HG03457 (cell line): Measurements from ENCODE around the gene CCDC138.

ENCODE experiments used
- ATAC-seq: cut with Tn5 transposase; IDR thresholded peaks from one replicate; pipeline ENCODE4 v1.9.1; 2021; ENCODE audit warnings: moderate number of reproducible peaks; ENCODE audit not compliant: unreplicated experiment

CCDC138 gene

DNA sequence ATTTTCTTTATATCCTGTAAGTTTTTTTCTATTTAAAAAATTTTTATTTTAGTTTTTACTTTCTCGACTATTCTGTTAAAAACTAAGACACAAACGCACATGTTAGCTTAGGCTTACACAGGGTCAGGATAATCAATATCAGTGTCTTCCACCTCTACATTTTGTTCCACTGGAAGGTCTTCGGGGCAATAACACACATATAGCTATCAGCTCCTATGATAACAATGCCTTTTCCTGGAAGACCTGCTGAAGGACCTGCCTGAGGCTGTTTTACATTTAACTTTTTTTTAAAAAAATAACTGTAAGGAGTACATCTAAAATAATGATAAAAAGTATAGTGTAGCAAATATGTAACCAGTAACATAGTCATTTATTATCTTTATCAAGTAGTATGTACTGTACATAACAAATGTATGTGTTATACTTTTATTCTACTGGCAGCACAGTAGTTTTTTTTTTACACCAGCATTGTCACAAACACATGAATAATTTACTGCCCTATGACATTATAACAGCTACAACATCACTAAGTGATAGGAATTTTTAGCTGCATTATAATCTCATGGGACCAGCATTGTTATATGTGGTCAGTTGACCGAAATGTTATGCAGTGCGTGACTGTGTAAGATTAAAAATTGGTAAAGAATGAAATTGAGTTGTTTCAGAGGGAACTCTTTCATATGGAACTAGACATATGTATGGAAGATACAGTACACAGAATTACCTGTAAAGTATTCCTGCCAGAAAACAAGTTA is 37.9 kb downstream of the CCDC138 start:
- no peak for ATAC-seq

DNA sequence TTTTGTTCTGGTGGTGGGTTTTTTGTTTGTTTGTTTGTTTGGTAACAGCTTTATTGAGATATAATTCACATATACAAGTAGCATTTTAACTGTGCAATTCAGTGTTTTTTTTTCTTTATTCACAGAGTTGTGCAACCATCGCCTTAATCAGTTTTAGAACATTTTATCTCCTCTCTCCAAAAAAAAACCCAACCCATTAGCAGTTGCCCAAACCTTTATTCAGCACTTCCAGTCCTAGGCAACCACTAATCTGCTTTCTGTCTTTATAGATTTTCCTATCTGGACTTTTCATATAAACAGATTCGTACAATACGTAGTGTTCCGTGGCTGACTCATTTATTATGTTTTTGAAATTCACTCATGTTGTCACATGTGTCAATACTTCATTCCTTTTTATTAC is 38.7 kb downstream of the CCDC138 start:
- ATAC-seq = no peak

DNA sequence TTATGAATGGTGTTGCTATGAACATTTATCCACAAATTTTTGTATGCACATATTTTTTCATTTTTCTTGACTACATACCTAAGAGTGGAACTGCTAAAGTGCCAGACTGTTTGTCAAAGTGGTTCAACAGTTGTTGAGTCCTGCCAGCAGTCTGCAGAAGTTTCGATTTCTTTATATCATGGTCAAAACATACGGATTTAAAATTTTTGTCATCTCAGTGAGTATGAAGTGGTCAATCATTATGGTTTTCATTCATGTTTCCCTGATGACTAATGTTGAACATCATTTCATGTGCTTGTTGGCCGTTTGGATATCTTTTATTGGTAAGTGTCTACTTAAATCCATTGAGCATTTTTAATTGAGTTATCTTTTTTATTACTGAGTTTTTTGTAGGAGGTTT is 39.2 kb downstream of the CCDC138 start:
- ATAC-seq = no peak

DNA sequence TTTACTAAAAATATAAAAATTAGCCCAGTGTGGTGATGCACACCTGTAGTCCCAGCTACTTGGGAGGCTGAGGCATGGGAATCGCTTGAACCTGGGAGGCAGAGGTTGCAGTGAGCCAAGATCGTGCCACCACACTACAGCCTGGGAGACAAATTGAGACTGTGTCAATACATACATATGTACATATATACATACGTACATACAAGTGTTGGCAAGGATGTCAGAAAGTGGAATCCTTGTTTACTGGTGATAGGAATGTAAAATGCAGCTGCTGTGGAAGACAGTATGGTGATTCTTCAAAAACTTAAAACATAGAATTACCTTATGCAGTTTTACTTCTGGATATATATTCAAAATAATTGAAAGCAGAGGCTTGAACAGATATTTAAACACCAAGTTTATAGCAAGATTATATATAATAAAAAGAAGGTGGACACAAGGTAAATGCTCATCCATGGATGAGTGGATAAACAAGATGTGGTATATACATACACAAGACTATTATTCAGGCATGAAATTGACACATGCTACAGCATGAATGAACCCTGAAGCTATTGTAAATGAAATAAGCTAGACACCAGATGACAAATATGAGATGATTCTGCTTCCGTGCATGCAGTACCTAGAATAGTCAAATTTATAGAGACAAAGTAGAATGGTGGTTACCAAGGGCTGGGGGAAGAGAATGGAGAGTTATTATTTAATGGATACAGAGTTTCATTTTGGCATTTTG is 43.2 kb downstream of the CCDC138 start:
- no peak for ATAC-seq

DNA sequence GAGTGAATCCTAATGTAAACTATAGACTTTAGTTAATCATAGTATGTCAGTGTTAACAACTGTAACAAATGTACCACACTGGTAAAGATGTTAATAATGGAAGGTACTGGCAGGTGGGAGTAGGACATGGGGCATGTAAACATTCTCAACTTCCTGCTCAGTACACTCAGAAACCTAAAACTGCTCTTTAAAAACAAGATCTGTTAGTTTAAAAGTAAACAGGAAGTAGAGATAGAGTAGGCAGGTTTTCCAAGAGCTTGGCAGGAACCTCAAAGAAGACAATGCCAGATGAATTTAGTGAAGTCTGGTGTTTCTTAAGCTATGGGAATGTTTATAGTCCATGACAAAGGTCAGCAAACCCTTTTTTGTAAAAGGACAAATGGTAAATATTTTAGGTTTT is 46.6 kb downstream of the CCDC138 start:
- no peak for ATAC-seq

DNA sequence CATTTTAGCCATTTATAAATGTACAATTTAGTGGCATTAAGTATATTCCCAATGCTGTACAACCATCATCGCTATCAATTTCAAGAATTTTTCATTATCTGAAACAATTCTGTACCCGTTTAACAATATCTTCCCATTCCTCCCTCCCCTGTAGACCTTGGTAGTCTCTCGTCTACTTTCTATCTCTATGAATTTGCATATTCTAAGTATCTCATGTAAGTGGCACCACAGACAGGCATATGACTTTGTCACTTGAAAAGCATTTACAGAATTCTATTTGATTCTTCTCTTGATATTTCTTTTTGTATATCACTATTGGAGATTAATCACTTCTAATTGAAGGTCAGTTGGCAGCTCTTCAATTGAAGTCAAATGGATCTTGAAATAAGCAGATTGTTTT is 48.0 kb downstream of the CCDC138 start:
- no peak for ATAC-seq

DNA sequence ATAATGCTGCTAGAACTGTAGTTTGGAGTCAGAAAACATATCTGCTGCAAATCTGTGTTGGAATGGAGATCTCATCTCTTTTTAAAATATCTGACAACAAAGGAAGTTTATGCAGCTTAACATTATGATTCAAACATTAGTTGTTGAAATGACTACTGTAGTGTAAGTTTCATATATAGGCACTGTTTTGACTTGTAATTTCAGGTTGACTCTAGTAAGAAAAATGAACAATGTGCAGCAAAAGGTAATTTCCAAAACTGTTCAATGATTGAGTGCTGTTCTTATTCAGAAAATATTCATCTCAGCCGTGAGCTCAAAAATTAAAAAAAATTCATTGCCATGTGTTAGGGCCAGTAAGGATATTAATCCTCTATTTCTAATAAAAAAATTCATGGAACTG is 48.5 kb downstream of the CCDC138 start:
- no peak for ATAC-seq

DNA sequence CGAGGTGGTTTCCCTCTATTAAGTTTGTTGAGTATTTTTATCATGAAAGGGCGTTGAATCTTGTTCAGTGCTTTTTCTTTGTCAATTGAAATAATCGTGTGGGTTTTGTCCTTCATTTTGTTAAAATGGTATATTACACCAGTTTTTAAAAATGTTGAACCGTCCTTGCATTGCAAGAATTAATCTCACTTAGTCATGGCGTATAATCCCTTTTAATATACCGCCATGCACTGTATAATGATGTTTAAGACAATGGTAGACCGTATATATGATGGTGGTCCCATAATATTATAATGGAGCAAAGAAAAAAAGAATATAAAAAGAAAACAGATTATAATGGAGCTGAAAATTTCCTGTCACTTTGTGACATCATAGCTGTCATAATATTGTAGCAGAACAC is 50.6 kb downstream of the CCDC138 start:
- no peak for ATAC-seq

DNA sequence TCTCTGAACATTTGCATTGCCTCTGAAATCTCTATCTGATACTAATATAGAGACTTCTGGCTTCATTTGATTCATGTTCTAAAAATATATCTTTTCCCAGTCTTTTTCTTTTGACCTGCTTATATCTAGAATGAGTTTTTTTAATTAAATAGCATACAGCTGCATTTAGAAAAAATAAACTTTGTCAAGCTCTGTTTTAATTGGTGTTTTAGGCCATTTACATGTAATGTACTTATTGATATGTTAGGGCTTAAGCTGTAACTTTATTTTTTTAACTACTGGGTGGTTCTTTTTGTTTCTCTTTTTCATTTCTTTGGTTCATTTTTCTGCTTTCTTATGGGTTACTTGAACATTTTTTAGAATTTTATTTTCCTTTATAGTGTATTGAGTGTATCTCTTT is 54.9 kb downstream of the CCDC138 start:
- ATAC-seq = no peak

DNA sequence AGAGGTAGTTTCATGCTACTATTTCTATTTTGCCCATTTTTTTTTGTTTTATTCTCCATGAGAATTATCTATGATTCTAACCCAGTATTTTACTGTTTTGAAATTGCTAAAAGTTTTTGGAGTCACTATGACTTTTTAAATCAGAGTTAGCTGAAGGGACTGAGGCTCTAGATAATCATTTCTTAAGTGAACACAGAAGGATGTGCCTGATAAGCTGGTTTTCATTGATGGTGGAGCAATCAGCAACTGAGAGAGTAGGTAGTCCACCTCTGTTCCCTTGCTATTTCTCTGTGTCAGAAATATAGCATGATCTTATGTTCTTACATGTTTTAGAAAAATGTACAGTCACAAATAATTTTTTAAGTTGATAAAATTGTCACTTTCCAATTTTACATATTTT is 59.4 kb downstream of the CCDC138 start:
- no peak for ATAC-seq

DNA sequence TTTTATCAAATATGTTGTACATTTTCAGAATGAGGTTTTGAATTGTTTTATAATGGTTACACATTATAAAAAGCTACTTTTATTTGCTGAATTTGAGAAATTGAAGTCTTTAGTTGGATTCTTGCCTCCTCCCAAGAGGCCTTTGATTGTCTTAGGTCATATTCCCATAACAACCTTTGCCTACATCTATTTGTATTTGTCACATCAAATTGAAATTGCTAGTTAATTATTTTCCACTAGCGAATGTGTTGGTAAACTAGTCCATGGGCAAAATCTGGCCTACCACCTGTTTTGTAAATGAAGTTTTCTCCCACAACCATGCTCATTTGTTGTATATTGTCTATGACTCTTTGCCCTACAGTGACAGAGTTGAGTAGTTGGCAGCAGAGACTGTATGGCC is 60.4 kb downstream of the CCDC138 start:
- no peak for ATAC-seq

DNA sequence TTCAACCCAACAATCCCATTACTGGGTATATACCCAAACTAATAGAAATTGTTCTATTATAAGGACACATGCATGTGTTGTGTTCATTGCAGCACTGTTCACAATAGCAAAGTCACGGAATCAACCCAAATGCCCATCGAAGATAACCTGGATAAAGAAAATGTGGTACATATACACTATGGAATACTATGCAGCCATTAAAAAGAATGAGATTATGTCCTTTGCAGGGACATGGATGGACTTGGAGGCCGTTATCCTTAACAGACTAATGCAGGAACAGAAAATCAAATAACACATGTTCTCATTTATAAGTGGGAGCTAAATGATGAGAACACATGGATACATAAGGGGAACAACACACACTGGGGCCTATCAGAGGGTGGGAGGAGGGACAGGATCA is 65.8 kb downstream of the CCDC138 start:
- no peak for ATAC-seq

DNA sequence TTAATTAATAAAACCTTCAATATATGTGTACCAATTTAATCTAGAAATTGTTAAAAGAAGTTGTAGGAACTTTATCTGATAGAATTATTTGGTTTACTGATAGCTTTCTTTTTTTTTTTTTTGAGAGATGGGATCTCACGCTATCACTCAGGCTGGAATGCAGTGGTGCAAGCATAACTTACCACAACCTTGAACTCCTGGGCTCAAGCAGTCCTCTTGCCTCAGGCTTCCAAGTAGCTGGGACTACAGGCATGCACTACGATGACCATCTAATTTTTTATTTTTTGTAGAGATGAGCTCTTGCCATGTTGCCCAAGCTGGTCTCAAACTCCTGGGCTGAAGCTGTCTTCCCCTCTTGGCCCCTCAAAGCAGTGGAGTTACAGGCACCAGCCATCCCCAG is 66.8 kb downstream of the CCDC138 start:
- no peak for ATAC-seq

DNA sequence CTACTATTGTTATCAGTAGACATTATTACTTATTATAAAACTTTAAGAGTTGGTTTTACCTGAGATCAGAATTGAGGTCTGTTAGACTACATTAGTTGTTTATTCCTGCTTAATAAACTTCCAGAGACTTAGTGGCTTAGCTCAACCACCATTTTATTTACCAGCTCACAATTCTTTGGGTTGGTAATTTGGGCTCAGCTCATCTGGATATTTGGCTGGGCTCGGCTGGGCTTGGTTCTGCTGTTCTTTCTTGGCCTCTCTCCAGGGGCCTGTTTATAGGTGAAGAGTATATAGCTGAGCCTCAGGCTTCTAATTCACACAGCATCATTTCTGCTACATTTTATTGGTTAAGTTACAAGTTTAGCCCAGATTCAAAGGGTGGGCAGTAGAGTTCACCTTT is 67.9 kb downstream of the CCDC138 start:
- ATAC-seq = no peak

DNA sequence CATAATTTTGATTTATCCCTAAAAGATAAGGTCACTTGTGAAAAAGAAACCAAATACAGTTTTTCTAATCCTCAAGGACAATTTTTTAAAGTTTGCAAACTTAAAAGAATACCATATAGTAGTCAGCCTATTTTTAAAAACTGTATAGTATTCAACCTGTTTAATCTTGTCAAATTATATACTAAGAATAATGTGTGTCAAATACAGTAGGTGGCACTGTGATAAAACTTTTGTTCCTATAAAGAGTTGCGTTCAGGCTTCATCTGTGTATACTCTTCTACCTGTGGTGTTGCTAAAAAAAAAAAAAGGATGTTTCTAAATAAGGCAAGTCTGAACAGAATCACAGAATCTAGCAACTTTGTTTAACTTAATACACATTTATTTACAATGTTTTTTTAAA is 68.6 kb downstream of the CCDC138 start:
- ATAC-seq = no peak

DNA sequence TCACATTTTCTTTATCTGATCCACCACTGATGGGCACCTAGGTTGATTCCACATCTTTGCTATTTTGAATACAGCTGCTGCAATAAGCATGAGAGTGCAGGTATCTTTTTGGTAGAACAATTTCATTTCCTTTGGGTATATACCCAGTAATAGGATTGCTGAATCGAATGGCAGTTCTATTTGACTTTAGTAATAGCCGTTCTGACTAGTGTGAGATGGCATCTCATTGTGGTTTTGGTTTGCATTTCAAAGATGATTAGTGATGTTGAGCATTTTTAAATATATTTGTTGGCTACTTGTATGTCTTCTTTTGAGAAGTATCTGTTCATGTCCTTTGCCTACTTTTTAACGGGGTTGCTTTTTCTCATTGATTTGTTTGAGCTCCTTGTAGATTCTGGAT is 72.3 kb downstream of the CCDC138 start:
- ATAC-seq = no peak

DNA sequence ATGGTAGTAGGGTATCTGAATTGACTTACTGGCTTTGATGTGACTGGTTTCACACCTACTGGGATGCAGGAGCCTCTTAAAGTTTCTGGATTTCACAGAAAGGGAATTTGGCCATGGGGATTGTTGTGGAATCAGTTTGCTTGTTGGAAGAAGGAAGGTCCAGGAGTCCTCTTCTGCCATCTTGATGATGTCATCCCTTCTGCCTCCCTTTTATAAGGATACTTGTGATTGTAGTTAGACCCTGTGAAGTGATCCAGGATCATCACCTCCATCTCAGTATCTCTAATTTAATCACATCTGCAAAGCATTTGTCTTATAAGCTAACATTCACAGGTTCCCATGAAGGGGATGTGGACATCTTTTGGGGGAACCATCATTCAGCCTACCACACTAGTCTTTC is 79.5 kb downstream of the CCDC138 start:
- ATAC-seq = no peak

DNA sequence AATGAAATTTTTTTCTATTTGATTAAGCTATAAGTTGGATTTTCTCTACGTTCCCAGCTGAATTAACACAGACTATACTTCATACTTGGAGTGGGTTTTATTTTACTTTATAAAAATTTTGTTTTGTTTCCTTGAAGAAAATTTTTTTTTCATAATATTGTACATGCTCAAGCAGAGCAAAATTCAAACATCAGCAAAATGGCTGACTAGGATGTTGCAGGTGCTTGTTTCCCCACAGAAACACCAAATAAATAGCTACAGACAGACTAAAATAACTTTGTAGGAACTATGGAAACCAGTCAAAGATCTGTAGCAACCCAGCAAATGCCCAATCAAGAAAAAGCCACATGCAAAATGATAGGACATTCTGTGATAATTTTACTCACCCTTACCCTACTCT is 82.3 kb downstream of the CCDC138 start:
- ATAC-seq = no peak

DNA sequence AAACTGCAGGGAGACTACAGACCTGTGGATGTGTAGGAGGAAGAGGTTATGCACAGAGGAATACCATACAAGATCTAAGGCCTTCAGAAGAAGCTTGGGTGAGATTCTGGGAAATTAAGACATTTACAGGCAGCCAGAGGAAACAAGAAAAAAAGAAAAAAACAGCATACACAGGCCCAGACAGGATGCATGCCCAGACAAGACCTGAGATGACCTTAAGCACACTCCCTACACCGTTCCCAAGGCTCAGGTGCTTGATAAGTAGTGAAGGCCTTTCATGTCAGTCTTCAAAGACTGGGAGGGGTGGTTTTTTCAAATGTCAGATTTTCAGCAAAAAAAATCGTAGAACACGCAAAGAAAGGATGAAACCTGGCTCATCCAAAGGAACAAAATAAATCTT is 83.0 kb downstream of the CCDC138 start:
- ATAC-seq = no peak

DNA sequence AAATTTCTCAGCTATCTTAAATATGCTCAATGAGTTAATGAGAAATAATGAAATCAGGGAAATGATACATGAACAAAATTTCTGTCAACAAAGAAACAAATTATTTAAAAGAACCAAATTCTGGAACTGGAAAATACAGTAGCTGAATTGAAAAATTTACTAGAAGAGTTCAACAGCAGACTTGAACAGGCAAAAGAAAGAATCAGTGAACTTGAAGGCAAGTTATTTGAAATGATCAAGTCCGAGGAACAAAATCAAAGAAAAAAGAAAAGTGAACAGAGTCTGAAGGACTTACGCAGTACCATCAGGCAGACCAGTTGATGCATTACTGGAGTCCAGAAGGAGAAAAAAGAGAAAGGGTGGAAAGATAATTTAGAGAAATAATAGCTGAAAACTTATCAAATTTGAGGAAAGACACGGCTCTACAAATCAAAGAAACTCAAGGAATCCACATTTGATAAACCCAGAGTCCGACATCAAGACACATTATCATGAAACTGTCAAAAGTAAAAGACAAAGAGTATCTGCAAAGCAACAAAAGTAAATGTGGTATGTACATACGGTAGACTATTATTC is 83.6 kb downstream of the CCDC138 start:
- no peak for ATAC-seq

DNA sequence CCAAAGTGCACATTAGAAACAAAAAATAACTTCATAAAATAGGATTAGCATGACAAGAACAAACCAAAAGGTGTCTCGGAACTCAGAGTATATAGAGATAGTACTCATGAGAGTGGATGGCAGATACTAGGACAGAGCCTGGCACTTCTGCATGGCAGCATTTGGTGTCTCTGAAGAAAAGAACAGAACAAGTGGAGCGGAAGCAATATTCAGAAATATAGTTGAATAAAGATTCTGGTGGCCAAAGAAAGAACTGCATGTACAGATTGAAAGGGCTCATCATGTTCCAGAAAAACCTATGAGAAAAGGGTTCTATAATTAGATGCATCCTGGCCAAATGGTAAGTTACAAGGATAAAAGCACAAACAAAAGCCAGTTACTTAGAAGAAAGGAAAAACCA is 90.9 kb downstream of the CCDC138 start:
- no peak for ATAC-seq

DNA sequence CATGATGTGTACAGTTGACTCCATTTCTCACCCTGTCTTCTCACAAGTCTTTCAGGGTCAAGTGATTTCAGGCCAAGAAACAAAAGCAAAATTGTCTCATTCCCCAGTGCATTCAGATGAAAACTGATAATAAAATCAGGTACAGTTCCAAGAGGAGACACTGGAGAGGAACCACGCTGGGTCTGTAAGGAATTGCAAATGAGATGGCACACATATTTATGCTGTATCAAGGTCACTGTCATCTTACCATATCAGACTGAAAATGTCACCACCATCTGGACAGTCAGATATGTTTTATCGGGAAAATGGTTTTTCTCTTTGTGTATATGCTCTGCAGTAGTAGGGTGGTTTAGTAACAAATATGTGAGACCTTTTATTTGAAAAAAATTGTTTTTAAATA is 91.7 kb downstream of the CCDC138 start:
- ATAC-seq = no peak
